ENCODE results near the gene CTRB1.

The CTRB1 gene

GRCh38 chr16:75256059-75256571 is 37.3 kb downstream of the CTRB1 start:
- peaks cover 0 to 1% of the 10 kb centered on the region in 2 experiments for H3K4me1 ChIP-seq (ENCODE audit: control insufficient read depth in 1 of 2, insufficient read depth in 1 of 2, low read depth in 1 of 2, low read length in 1 of 2)
- H3K4me3 ChIP-seq (ENCODE audit: low read depth in 1 of 2, low read length in 1 of 2) = no peak overlapping the region
- no peak for TF ChIP-seq CTCF (IDR thresholded peaks at IDR 0.05)
- peaks cover 99% of the 10 kb centered on the region for H3K27me3 ChIP-seq
- no peaks in the 10 kb centered on the region for H3K36me3 ChIP-seq
- no peak overlapping the region for H3K27ac ChIP-seq
- no peaks in the 10 kb centered on the region for H3K9me3 ChIP-seq

- Histone ChIP-seq H3K9me3 (no peaks in the 10 kb centered on the region), H3K27ac (no peak overlapping the region), H3K27me3 (peaks cover 99% of the 10 kb centered on the region), H3K36me3 (no peaks in the 10 kb centered on the region), H3K4me1 (ENCODE audit: control insufficient read depth in 1 of 2, insufficient read depth in 1 of 2, low read depth in 1 of 2, low read length in 1 of 2) (no peaks in the 10 kb centered on the region), H3K4me3 (ENCODE audit: low read depth in 1 of 2, low read length in 1 of 2) (no peak overlapping the region)
- no peak for TF ChIP-seq CTCF (IDR thresholded peaks at IDR 0.05)
Measured at GRCh38 chr16:75256696-75257343, 38.0 kb downstream of the CTRB1 start.

- no peak overlapping the region for H3K27ac ChIP-seq
- no peaks in the 10 kb centered on the region for H3K36me3 ChIP-seq
- H3K9me3 ChIP-seq = no peaks in the 10 kb centered on the region
- peaks cover 99% of the 10 kb centered on the region for H3K27me3 ChIP-seq
- H3K4me1 ChIP-seq (ENCODE audit: control insufficient read depth in 1 of 2, insufficient read depth in 1 of 2, low read depth in 1 of 2, low read length in 1 of 2) = no peaks in the 10 kb centered on the region
- H3K4me3 ChIP-seq (ENCODE audit: low read depth in 1 of 2, low read length in 1 of 2) = no peak overlapping the region
- TF ChIP-seq CTCF (IDR thresholded peaks at IDR 0.05) = no peak
Measured at GRCh38 chr16:75257886-75258806, 39.4 kb downstream of the CTRB1 start.

- no peaks in the 10 kb centered on the region for H3K36me3 ChIP-seq
- H3K4me3 ChIP-seq (ENCODE audit: low read depth in 1 of 2, low read length in 1 of 2) = no peak overlapping the region
- no peaks in the 10 kb centered on the region for H3K9me3 ChIP-seq
- TF ChIP-seq CTCF (IDR thresholded peaks at IDR 0.05) = no peak
- peaks cover 99% of the 10 kb centered on the region for H3K27me3 ChIP-seq
- H3K27ac ChIP-seq = no peak overlapping the region
- H3K4me1 ChIP-seq (ENCODE audit: control insufficient read depth in 1 of 2, insufficient read depth in 1 of 2, low read depth in 1 of 2, low read length in 1 of 2) = no peaks in the 10 kb centered on the region
Measured at GRCh38 chr16:75258807-75259141, 40.0 kb downstream of the CTRB1 start.

- H3K4me1 ChIP-seq (ENCODE audit: control insufficient read depth in 1 of 2, insufficient read depth in 1 of 2, low read depth in 1 of 2, low read length in 1 of 2) = peaks cover 4 to 6% of the 10 kb centered on the region in 2 experiments
- TF ChIP-seq CTCF (IDR thresholded peaks at IDR 0.05) = no peak
- no peaks in the 10 kb centered on the region for H3K9me3 ChIP-seq
- H3K36me3 ChIP-seq = no peaks in the 10 kb centered on the region
- H3K27me3 ChIP-seq = peaks cover 99% of the 10 kb centered on the region
- H3K4me3 ChIP-seq (ENCODE audit: low read depth in 1 of 2, low read length in 1 of 2) = no peak overlapping the region
- H3K27ac ChIP-seq = no peak overlapping the region
Measured at GRCh38 chr16:75260851-75261589, 42.2 kb downstream of the CTRB1 start.
